ENCODE measurements around the gene ACSBG1. TPM values are rescaled to one million over a fixed set of nuclear protein-coding genes. Genes with fewer than 3 reads are reported as not detected.

Gene ACSBG1
- total RNA-seq, 1 donor from 2014 or later: not detected

- Histone ChIP-seq H3K4me3 (ENCODE audit: low read depth, low read length) (no peak overlapping the region), H3K27me3 (ENCODE audit: control insufficient read depth, insufficient read depth, low read length) (no peaks in the 10 kb centered on the region), H3K36me3 (ENCODE audit: control insufficient read depth, insufficient read depth, low read length) (no peaks in the 10 kb centered on the region)
- DNase-seq (ENCODE audit: low read depth): no peak
- no peak for TF ChIP-seq CTCF (IDR thresholded peaks at IDR 0.05; ENCODE audit: insufficient read depth, low read length, poor library complexity, severe bottlenecking)
These were observed 38.4 kb upstream of the ACSBG1 start for GRCh38 chr15:78272776-78273175.

- TF ChIP-seq CTCF (IDR thresholded peaks at IDR 0.05; ENCODE audit: insufficient read depth, low read length, poor library complexity, severe bottlenecking): no peak
- no peaks in the 10 kb centered on the region for H3K36me3 ChIP-seq (ENCODE audit: control insufficient read depth, insufficient read depth, low read length)
- H3K4me3 ChIP-seq (ENCODE audit: low read depth, low read length): no peak overlapping the region
- no peaks in the 10 kb centered on the region for H3K27me3 ChIP-seq (ENCODE audit: control insufficient read depth, insufficient read depth, low read length)
- DNase-seq (ENCODE audit: low read depth): no peak
These were observed 38.0 kb upstream of the ACSBG1 start for GRCh38 chr15:78272316-78272715.

GRCh38 chr15:78266806-78267205 is 32.4 kb upstream of the ACSBG1 start:
- DNase-seq (ENCODE audit: low read depth): no peak
- no peak for TF ChIP-seq CTCF (IDR thresholded peaks at IDR 0.05; ENCODE audit: insufficient read depth, low read length, poor library complexity, severe bottlenecking)
- Histone ChIP-seq H3K36me3 (ENCODE audit: control insufficient read depth, insufficient read depth, low read length) (no peaks in the 10 kb centered on the region), H3K27me3 (ENCODE audit: control insufficient read depth, insufficient read depth, low read length) (no peaks in the 10 kb centered on the region), H3K4me3 (ENCODE audit: low read depth, low read length) (no peak overlapping the region)

- H3K36me3 ChIP-seq (ENCODE audit: control insufficient read depth, insufficient read depth, low read length): no peaks in the 10 kb centered on the region
- no peak for DNase-seq (ENCODE audit: low read depth)
- TF ChIP-seq CTCF (IDR thresholded peaks at IDR 0.05; ENCODE audit: insufficient read depth, low read length, poor library complexity, severe bottlenecking): no peak
- no peak overlapping the region for H3K4me3 ChIP-seq (ENCODE audit: low read depth, low read length)
- H3K27me3 ChIP-seq (ENCODE audit: control insufficient read depth, insufficient read depth, low read length): no peaks in the 10 kb centered on the region
These were observed 31.9 kb upstream of the ACSBG1 start for GRCh38 chr15:78266229-78266628.

GRCh38 chr15:78265752-78266224 is 31.4 kb upstream of the ACSBG1 start:
- DNase-seq (ENCODE audit: low read depth): peak; percentile 62
- TF ChIP-seq CTCF (IDR thresholded peaks at IDR 0.05; ENCODE audit: insufficient read depth, low read length, poor library complexity, severe bottlenecking): no peak
- Histone ChIP-seq H3K4me3 (ENCODE audit: low read depth, low read length) (no peak overlapping the region), H3K36me3 (ENCODE audit: control insufficient read depth, insufficient read depth, low read length) (no peaks in the 10 kb centered on the region), H3K27me3 (ENCODE audit: control insufficient read depth, insufficient read depth, low read length) (no peaks in the 10 kb centered on the region)

- Histone ChIP-seq H3K27me3 (ENCODE audit: control insufficient read depth, insufficient read depth, low read length) (no peaks in the 10 kb centered on the region), H3K4me3 (ENCODE audit: low read depth, low read length) (peak overlapping the region; percentile 48), H3K36me3 (ENCODE audit: control insufficient read depth, insufficient read depth, low read length) (no peaks in the 10 kb centered on the region)
- no peak for TF ChIP-seq CTCF (IDR thresholded peaks at IDR 0.05; ENCODE audit: insufficient read depth, low read length, poor library complexity, severe bottlenecking)
- DNase-seq (ENCODE audit: low read depth): no peak
These were observed 30.7 kb upstream of the ACSBG1 start for GRCh38 chr15:78265137-78265460.

All from kidney epithelial cell (primary cell).